Ascending aorta (tissue), 2 donors: ENCODE results near the gene DLGAP3. TPM values are rescaled to one million over a fixed set of nuclear protein-coding genes. Genes with fewer than 3 reads are reported as not detected.

Experiments
- DNase-seq, 2 donors: peaks; one replicate each; pipeline ENCODE4 v3.0.0-alpha.2; 2019; ENCODE audit warnings: low spot score in 2 of 2
- H3K27ac ChIP-seq, 2 donors: fragments of 200-600 bp; sonication (generic); one replicate each; pipeline ENCODE4 v1.5.1; 2016 to 2017; ENCODE audit warnings: mild to moderate bottlenecking in 1 of 2
- H3K27me3 ChIP-seq: fragments of 200-600 bp; sonication (generic); one replicate; pipeline ENCODE4 v1.5.1; 2017
- H3K36me3 ChIP-seq, 2 donors: fragments of 200-600 bp; sonication (generic); one replicate each; pipeline ENCODE4 v1.5.1; 2016
- H3K4me1 ChIP-seq, 2 donors: fragments of 200-600 bp; sonication (generic); one replicate each; pipeline ENCODE4 v1.5.1; 2016 to 2017; ENCODE audit warnings: mild to moderate bottlenecking in 1 of 2
- H3K4me3 ChIP-seq, 2 donors: fragments of 200-600 bp; sonication (generic); one replicate each; pipeline ENCODE4 v1.5.1; 2016 to 2017; ENCODE audit warnings: mild to moderate bottlenecking in 1 of 2
- H3K9me3 ChIP-seq, 2 donors: fragments of 200-600 bp; sonication (generic); one replicate each; pipeline ENCODE4 v1.5.1; 2016
- CTCF ChIP-seq, 3 experiments: fragments of 200-600 bp in 2 of 3; fragments of 450-650 bp in 1 of 3; sonication (generic) in 2 of 3; IDR thresholded peaks; one replicate each; pipeline ENCODE4 v1.5.1; 2016 to 2019; ENCODE audit warnings: antibody characterized with exemption in 3 of 3, mild to moderate bottlenecking in 1 of 3, moderate library complexity in 1 of 3
- intact Hi-C: fragments of 100-400 bp; cut with DNase I; formaldehyde crosslinking; loops from one replicate; pipeline ENCODE4 v1.15.1; 2023
- total RNA-seq: library from RNA; depleted of rRNA; stranded (reverse); fragments of >200 nt; gene quantifications from one replicate; pipeline ENCODE4 v1.1.0, GENCODE V29; 2016

Gene DLGAP3
- total RNA-seq, 1 donor from 2014 or later = not detected

DNA sequence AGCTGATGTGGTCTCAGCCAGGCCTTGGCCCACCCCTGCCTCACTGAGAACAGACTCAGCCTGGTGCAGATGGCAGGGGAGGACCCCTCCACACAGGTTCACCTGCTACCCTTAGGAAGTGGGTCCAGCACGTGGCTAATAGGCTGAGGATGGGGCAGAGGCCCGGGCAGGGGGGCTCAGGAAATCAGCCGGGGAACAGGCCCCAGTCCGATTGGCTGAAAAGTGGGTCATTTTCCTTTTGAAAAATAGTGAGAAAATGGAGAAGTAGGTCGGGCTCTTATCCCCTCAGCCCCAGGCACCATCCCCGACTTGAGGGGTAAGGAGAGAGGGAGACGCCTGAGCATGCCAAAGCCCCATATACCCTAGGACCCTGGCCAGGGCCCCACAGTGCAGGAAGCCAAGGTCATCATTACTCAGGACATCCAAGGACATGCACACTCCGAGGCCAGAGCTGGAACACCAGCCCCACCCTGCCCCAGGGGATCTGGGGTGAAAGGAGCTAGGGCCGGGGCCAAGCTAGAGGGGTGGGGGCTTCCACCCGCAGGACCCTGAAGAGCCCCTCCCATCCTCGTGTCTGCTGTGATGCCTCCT, 11.0 kb downstream of the DLGAP3 start:
- no peak overlapping the region for H3K27ac ChIP-seq
- intact Hi-C loops = no loop called here
- H3K36me3 ChIP-seq = no peaks in the 10 kb centered on the region
- H3K9me3 ChIP-seq = no peaks in the 10 kb centered on the region
- H3K27me3 ChIP-seq = no peaks in the 10 kb centered on the region
- DNase-seq = no peak
- H3K4me1 ChIP-seq = no peaks in the 10 kb centered on the region
- H3K4me3 ChIP-seq = no peak overlapping the region
- no peak for TF ChIP-seq CTCF (IDR thresholded peaks at IDR 0.05)

DNA sequence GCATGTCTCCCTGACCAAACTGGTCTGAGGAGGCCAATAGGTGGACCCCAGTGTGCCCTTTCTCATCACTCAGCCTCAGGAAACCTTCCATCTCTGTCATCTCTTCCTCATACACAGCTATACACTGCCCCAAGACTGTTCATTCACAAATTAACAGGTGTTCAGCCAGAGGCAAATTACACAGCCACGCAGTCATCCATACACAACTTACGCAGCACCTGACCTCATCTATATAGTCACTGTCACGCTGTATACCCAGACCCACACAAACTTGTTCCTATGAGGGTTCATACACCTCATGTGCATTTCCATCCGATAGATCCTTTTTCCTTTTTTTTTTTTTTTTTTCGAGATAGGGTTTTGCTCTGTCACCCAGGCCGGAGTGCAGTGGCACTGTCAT, 12.4 kb downstream of the DLGAP3 start:
- Histone ChIP-seq H3K27me3 (no peaks in the 10 kb centered on the region), H3K4me3 (no peak overlapping the region), H3K27ac (no peak overlapping the region), H3K36me3 (no peaks in the 10 kb centered on the region), H3K4me1 (no peaks in the 10 kb centered on the region), H3K9me3 (no peaks in the 10 kb centered on the region)
- intact Hi-C loops = no loop called here
- no peak for DNase-seq
- TF ChIP-seq CTCF (IDR thresholded peaks at IDR 0.05) = no peak

DNA sequence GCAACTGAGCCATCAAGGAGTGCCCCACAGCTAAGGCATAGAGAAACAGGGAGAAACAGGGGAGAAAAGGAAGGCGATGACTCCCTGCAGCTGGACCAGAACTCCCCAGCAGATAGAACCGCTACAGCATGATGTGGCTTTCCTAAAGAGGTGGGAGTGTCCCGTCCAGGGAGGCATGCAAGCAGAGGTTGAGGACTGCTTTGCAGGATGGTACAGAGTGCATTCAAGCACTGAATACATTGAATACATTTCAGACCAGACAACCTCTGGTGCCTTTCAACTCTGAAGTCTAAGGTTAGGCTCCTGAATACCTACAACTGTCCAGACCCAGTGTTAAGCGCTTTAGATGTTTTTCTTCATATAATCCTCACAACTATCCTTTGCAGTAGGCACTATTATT, 13.3 kb downstream of the DLGAP3 start:
- H3K27me3 ChIP-seq = no peaks in the 10 kb centered on the region

GRCh38 chr1:34915521-34915920, 13.9 kb downstream of the DLGAP3 start:
- no peaks in the 10 kb centered on the region for H3K9me3 ChIP-seq
- H3K4me1 ChIP-seq = no peaks in the 10 kb centered on the region
- no peak for DNase-seq
- H3K36me3 ChIP-seq = no peaks in the 10 kb centered on the region
- no peak overlapping the region for H3K4me3 ChIP-seq
- intact Hi-C loops = no loop called here
- H3K27me3 ChIP-seq = no peaks in the 10 kb centered on the region
- H3K27ac ChIP-seq = no peak overlapping the region
- TF ChIP-seq CTCF (IDR thresholded peaks at IDR 0.05) = no peak

More for the DNA sequence above, 13.3 kb downstream of the DLGAP3 start:
- no peaks in the 10 kb centered on the region for H3K4me1 ChIP-seq
- no peak for DNase-seq
- TF ChIP-seq CTCF (IDR thresholded peaks at IDR 0.05) = no peak
- no peak overlapping the region for H3K4me3 ChIP-seq
- intact Hi-C loops = no loop called here
- no peak overlapping the region for H3K27ac ChIP-seq
- no peaks in the 10 kb centered on the region for H3K9me3 ChIP-seq
- H3K36me3 ChIP-seq = no peaks in the 10 kb centered on the region

DNA sequence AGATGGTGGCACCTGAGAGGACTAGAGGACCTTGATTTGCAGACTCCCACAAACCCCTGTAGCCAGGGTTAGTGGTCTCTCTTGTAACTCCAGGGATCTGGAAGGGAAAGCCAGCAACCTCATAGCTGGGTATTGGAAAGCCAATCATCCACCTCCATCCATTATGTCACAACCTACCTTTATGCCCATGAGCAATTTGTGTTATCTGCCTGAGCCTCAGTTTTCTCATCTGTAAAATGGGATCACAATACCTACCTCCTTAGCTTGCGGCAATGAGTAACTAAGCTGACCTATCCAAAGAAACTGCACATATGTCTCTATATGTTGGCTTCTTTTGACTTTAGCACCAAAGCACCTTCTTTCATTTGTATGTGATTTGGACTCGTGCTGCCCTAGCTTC, 14.5 kb downstream of the DLGAP3 start:
- no peak for DNase-seq
- Histone ChIP-seq H3K36me3 (no peaks in the 10 kb centered on the region), H3K27me3 (no peaks in the 10 kb centered on the region), H3K9me3 (no peaks in the 10 kb centered on the region), H3K4me3 (no peak overlapping the region), H3K27ac (no peak overlapping the region), H3K4me1 (no peaks in the 10 kb centered on the region)
- TF ChIP-seq CTCF (IDR thresholded peaks at IDR 0.05) = no peak
- intact Hi-C loops = no loop called here

GRCh38 chr1:34911465-34911864, 18.0 kb downstream of the DLGAP3 start:
- intact Hi-C loops = no loop called here
- TF ChIP-seq CTCF (IDR thresholded peaks at IDR 0.05) = no peak

More at GRCh38 chr1:34911465-34911864, 18.0 kb downstream of the DLGAP3 start:
- Histone ChIP-seq H3K27ac (no peak overlapping the region), H3K9me3 (no peaks in the 10 kb centered on the region), H3K27me3 (no peaks in the 10 kb centered on the region), H3K4me3 (no peak overlapping the region), H3K4me1 (no peaks in the 10 kb centered on the region), H3K36me3 (no peaks in the 10 kb centered on the region)
- no peak for DNase-seq
